HepG2 (cell line): ENCODE measurements around the gene ASB7. TPM values are rescaled to one million over a fixed set of nuclear protein-coding genes. Genes with fewer than 3 reads are reported as not detected.
A peak's percentile ranks its signal among the peaks of the same experiment; 100 is the strongest.

Experiments used
- ARNTL ChIP-seq: sonication (generic); formaldehyde crosslinking; IDR thresholded peaks from 2 replicates; pipeline ENCODE4 v1.4.0; 2020; ENCODE audit warnings: mild to moderate bottlenecking, missing genetic modification reagents
- ASH2L ChIP-seq: fragments of 300-600, 200-600 bp; sonication (generic); IDR thresholded peaks from 2 replicates; pipeline ENCODE4 v1.7.0; 2017; ENCODE audit warnings: low read depth, mild to moderate bottlenecking, moderate library complexity, mixed read lengths, low read length; ENCODE audit not compliant: insufficient read length
- CCDC6 ChIP-seq: sonication (generic); formaldehyde crosslinking; IDR thresholded peaks from 2 replicates; pipeline ENCODE4 v1.8.1; 2022; ENCODE audit warnings: mild to moderate bottlenecking, missing genetic modification reagents, moderate library complexity
- GLI4 ChIP-seq: sonication (generic); formaldehyde crosslinking; IDR thresholded peaks from 2 replicates; pipeline ENCODE4 v1.5.1; 2020; ENCODE audit warnings: missing genetic modification reagents, mild to moderate bottlenecking, moderate library complexity, borderline replicate concordance
- IRX3 ChIP-seq: sonication (generic); formaldehyde crosslinking; IDR thresholded peaks from 2 replicates; pipeline ENCODE4 v1.8.1; 2023; ENCODE audit warnings: mild to moderate bottlenecking, low read depth, missing genetic modification reagents, borderline replicate concordance
- NAIF1 ChIP-seq: sonication (generic); formaldehyde crosslinking; IDR thresholded peaks from 2 replicates; pipeline ENCODE4 v1.5.0; 2020; ENCODE audit warnings: mild to moderate bottlenecking, missing genetic modification reagents, borderline replicate concordance
- PAWR ChIP-seq: sonication (generic); formaldehyde crosslinking; IDR thresholded peaks from 2 replicates; pipeline ENCODE4 v1.4.0; 2020; ENCODE audit warnings: missing genetic modification reagents, mild to moderate bottlenecking, borderline replicate concordance
- SIN3B ChIP-seq: fragments of 150-350 bp; IDR thresholded peaks from 2 replicates; pipeline ENCODE4 v1.6.1; 2014; ENCODE audit warnings: low read length
- SP5 ChIP-seq: IDR thresholded peaks from 2 replicates; pipeline ENCODE4 v1.6.1; 2016; ENCODE audit warnings: low read depth, borderline replicate concordance
- ZNF343 ChIP-seq: sonication (generic); formaldehyde crosslinking; IDR thresholded peaks from 2 replicates; pipeline ENCODE4 v1.4.0; 2020; ENCODE audit warnings: mild to moderate bottlenecking, missing genetic modification reagents
- ZNF501 ChIP-seq: sonication (generic); formaldehyde crosslinking; IDR thresholded peaks from 2 replicates; pipeline ENCODE4 v1.5.1; 2020; ENCODE audit warnings: mild to moderate bottlenecking, moderate library complexity, missing genetic modification reagents
- polyA plus RNA-seq, 8 experiments: library from polyadenylated mRNA; depleted of rRNA in 3 of 8; stranded (reverse) in 7 of 8; unstranded in 1 of 8; fragments of >200 nt; fragmentation: Illumina TruSeq in 4 of 8; extraction: Trizol in 4 of 8; gene quantifications; 2 replicates each; pipeline versions ENCODE4 v1.2.1 to v1.2.3, GENCODE V29; 2011 to 2016; ENCODE audit warnings: low read depth in 4 of 8, missing spikeins in 1 of 8, mixed read lengths in 1 of 8; ENCODE audit not compliant: insufficient read depth in 1 of 8
- total RNA-seq, 5 experiments: library from RNA; depleted of rRNA; stranded (reverse); fragments of >200 nt; fragmentation: Illumina TruSeq; extraction: Trizol; gene quantifications; 2 replicates each; pipeline ENCODE4 v1.2.3, GENCODE V29; 2016; ENCODE audit warnings: low read depth in 1 of 5
- TF ChIP-seq, protein P1 (sequence below): fragments of 450-650 bp; IDR thresholded peaks from 2 replicates; pipeline ENCODE4 v1.6.1; 2017; ENCODE audit warnings: mild to moderate bottlenecking
- TF ChIP-seq, protein P2 (sequence below), 2 experiments: sonication (generic) in 1 of 2; formaldehyde crosslinking in 1 of 2; IDR thresholded peaks; 2 replicates each; pipeline versions ENCODE4 v1.4.0 to v1.6.1; 2016 to 2020; ENCODE audit warnings: borderline replicate concordance in 1 of 2, low read depth in 1 of 2, mild to moderate bottlenecking in 1 of 2, missing genetic modification reagents in 1 of 2
- TF ChIP-seq, protein P3 (sequence below): sonication (generic); formaldehyde crosslinking; conservative IDR thresholded peaks from 2 replicates; pipeline ENCODE4 v1.4.0; 2020; ENCODE audit warnings: missing genetic modification reagents
- TF ChIP-seq, protein P4 (sequence below): sonication (generic); formaldehyde crosslinking; IDR thresholded peaks from 2 replicates; pipeline ENCODE4 v1.8.1; 2022; ENCODE audit warnings: low read depth, mild to moderate bottlenecking, missing genetic modification reagents

Gene ASB7
- total and polyA plus RNA-seq, 2 of the 13 experiments (the other 11 are each of a cell fraction or from before 2014, with no cell fraction given), result 7.7 to 12.1 TPM

DNA sequence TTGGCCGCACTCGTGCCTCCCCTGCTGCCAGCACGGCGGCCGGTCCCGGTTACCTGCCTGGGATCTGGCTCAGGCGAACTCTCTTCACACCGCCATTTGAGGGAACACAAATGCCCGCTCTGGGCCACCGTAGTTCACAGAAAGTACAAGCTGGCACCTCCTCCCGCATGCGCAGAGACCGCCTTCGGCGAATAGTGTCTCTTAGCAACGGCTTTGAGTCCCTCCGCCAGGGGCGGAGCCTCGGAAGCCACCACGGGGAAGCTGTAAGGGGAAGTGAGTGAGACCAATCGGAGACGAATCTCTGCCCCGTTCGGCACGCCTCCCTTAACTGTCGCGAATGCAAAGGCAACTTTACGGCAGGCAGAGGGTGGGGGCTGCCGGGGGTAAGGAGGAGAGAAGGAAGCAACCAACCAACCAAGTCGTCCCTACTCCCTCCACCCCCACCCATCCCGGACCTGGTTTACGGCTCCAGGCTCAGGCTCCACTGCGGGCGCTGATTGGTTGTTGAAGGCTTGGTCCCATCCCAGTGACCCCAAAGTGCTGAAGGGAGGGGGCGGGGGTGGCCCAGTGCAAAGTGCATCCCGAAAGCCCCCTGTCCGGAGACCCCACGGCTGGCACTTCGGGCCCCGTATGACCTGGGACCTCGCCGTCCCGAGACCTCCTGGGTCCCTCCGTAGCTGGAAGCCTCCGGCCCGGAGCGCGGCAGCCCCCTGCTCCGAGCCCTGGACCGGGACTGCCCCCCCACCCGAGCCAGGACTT is at the start of gene ASB7, which contains the start of gene LINS1 (continued):
- peak; percentile 59; the same call in 1 of the 2 replicates for TF ChIP-seq SIN3B
- peak; percentile 44; the same call in 1 of the 2 replicates for TF ChIP-seq SP5 (CRISPR knock-in tag)
- TF ChIP-seq CCDC6 (CRISPR knock-in tag), result peak; percentile 22; the same call in 1 of the 2 replicates
- peak; percentile 52; the same call in 1 of the 2 replicates for TF ChIP-seq ARNTL
- peak; percentile 84 for TF ChIP-seq NAIF1
- TF ChIP-seq ZNF501, result peak; percentile 74; the same call in 1 of the 2 replicates
- TF ChIP-seq, protein P1, sequence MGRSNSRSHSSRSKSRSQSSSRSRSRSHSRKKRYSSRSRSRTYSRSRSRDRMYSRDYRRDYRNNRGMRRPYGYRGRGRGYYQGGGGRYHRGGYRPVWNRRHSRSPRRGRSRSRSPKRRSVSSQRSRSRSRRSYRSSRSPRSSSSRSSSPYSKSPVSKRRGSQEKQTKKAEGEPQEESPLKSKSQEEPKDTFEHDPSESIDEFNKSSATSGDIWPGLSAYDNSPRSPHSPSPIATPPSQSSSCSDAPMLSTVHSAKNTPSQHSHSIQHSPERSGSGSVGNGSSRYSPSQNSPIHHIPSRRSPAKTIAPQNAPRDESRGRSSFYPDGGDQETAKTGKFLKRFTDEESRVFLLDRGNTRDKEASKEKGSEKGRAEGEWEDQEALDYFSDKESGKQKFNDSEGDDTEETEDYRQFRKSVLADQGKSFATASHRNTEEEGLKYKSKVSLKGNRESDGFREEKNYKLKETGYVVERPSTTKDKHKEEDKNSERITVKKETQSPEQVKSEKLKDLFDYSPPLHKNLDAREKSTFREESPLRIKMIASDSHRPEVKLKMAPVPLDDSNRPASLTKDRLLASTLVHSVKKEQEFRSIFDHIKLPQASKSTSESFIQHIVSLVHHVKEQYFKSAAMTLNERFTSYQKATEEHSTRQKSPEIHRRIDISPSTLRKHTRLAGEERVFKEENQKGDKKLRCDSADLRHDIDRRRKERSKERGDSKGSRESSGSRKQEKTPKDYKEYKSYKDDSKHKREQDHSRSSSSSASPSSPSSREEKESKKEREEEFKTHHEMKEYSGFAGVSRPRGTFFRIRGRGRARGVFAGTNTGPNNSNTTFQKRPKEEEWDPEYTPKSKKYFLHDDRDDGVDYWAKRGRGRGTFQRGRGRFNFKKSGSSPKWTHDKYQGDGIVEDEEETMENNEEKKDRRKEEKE, result no peak
- TF ChIP-seq ASH2L, result peak; percentile 90
- TF ChIP-seq, protein P2, sequence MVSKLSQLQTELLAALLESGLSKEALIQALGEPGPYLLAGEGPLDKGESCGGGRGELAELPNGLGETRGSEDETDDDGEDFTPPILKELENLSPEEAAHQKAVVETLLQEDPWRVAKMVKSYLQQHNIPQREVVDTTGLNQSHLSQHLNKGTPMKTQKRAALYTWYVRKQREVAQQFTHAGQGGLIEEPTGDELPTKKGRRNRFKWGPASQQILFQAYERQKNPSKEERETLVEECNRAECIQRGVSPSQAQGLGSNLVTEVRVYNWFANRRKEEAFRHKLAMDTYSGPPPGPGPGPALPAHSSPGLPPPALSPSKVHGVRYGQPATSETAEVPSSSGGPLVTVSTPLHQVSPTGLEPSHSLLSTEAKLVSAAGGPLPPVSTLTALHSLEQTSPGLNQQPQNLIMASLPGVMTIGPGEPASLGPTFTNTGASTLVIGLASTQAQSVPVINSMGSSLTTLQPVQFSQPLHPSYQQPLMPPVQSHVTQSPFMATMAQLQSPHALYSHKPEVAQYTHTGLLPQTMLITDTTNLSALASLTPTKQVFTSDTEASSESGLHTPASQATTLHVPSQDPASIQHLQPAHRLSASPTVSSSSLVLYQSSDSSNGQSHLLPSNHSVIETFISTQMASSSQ (IDR thresholded peaks at IDR 0.05; ENCODE audit: low read depth), result no peak
- TF ChIP-seq, protein P2 (CRISPR knock-in tag; IDR thresholded peaks at IDR 0.05; ENCODE audit: borderline replicate concordance), result peak; percentile 67; the same call in 1 of the 2 replicates
- TF ChIP-seq, protein P3, sequence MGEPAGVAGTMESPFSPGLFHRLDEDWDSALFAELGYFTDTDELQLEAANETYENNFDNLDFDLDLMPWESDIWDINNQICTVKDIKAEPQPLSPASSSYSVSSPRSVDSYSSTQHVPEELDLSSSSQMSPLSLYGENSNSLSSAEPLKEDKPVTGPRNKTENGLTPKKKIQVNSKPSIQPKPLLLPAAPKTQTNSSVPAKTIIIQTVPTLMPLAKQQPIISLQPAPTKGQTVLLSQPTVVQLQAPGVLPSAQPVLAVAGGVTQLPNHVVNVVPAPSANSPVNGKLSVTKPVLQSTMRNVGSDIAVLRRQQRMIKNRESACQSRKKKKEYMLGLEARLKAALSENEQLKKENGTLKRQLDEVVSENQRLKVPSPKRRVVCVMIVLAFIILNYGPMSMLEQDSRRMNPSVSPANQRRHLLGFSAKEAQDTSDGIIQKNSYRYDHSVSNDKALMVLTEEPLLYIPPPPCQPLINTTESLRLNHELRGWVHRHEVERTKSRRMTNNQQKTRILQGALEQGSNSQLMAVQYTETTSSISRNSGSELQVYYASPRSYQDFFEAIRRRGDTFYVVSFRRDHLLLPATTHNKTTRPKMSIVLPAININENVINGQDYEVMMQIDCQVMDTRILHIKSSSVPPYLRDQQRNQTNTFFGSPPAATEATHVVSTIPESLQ (CRISPR knock-in tag), result no peak
- 0 out of 2 replicates have a peak, but pooled peaks have one; percentile 19 for TF ChIP-seq GLI4 (CRISPR knock-in tag)
- TF ChIP-seq PAWR, result no peak
- TF ChIP-seq ZNF343 (CRISPR knock-in tag), result no peak
- TF ChIP-seq IRX3 (CRISPR knock-in tag), result no peak
- TF ChIP-seq, protein P4, sequence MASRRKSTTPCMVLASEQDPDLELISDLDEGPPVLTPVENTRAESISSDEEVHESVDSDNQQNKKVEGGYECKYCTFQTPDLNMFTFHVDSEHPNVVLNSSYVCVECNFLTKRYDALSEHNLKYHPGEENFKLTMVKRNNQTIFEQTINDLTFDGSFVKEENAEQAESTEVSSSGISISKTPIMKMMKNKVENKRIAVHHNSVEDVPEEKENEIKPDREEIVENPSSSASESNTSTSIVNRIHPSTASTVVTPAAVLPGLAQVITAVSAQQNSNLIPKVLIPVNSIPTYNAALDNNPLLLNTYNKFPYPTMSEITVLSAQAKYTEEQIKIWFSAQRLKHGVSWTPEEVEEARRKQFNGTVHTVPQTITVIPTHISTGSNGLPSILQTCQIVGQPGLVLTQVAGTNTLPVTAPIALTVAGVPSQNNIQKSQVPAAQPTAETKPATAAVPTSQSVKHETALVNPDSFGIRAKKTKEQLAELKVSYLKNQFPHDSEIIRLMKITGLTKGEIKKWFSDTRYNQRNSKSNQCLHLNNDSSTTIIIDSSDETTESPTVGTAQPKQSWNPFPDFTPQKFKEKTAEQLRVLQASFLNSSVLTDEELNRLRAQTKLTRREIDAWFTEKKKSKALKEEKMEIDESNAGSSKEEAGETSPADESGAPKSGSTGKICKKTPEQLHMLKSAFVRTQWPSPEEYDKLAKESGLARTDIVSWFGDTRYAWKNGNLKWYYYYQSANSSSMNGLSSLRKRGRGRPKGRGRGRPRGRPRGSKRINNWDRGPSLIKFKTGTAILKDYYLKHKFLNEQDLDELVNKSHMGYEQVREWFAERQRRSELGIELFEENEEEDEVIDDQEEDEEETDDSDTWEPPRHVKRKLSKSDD (CRISPR knock-in tag), result 0 out of 2 replicates have a peak, but pooled peaks have one; percentile 21
